H1 (cell line): ENCODE data around the gene ENTPD1. TPM values are rescaled to one million over a fixed set of nuclear protein-coding genes. Genes with fewer than 3 reads are reported as not detected.

Source experiments
- CTCF ChIA-PET: fragments of 300-600 bp; sonication (Branson Sonifier 250); formaldehyde crosslinking; loops from one replicate; lab custom pipeline; 2021; ENCODE audit not compliant: partially characterized antibody; lab: Charles Lee
- POLR2A ChIA-PET: fragments of 300-600 bp; sonication (Branson Sonifier 250); formaldehyde crosslinking; loops from one replicate; lab custom pipeline; 2021; ENCODE audit warnings: inconsistent platforms; ENCODE audit not compliant: partially characterized antibody; lab: Charles Lee
- DNase-seq, 2 experiments: peaks; one replicate each; pipeline versions ENCODE4 v3.0.0 to v3.0.0-alpha.2; 2010 to 2022; ENCODE audit warnings: low spot score in 2 of 2, low read depth in 1 of 2, mixed read lengths in 1 of 2
- FAIRE-seq: peaks from 2 replicates; lab custom pipeline; 2011; peaks lifted over from hg19 to GRCh38; lab: Jason Lieb, UNC
- H2AFZ ChIP-seq: 2 replicates; pipeline ENCODE4 v1.8.1; 2012; ENCODE audit warnings: low read length, inconsistent platforms
- H2AK5ac ChIP-seq: 2 replicates; pipeline ENCODE4 v1.6.1; 2013; ENCODE audit warnings: low read depth, low read length
- H2BK120ac ChIP-seq: replicated peaks from 2 replicates; pipeline ENCODE3; 2013; ENCODE audit warnings: low read depth, low read length, inconsistent platforms
- H2BK12ac ChIP-seq: 2 replicates; pipeline ENCODE4 v1.6.1; 2013; ENCODE audit warnings: low read depth, low read length
- H2BK15ac ChIP-seq: 2 replicates; pipeline ENCODE4 v1.6.1; 2013; ENCODE audit warnings: low read length
- H2BK20ac ChIP-seq: 2 replicates; pipeline ENCODE4 v1.6.1; 2013; ENCODE audit warnings: low read length
- H2BK5ac ChIP-seq: 2 replicates; pipeline ENCODE4 v1.6.1; 2013; ENCODE audit warnings: low read depth, low read length
- H3K14ac ChIP-seq: 2 replicates; pipeline ENCODE4 v1.6.1; 2013; ENCODE audit warnings: inconsistent platforms; ENCODE audit not compliant: insufficient read length
- H3K18ac ChIP-seq: 2 replicates; pipeline ENCODE4 v1.6.1; 2013; ENCODE audit warnings: low read length; ENCODE audit errors: extremely low read depth
- H3K23ac ChIP-seq: 2 replicates; pipeline ENCODE4 v1.6.1; 2013; ENCODE audit warnings: inconsistent platforms; ENCODE audit not compliant: insufficient read length
- H3K23me2 ChIP-seq: 2 replicates; pipeline ENCODE4 v1.6.1; 2013; ENCODE audit warnings: low read depth, low read length
- H3K27ac ChIP-seq: 2 replicates; pipeline ENCODE4 v1.6.1; 2011; ENCODE audit warnings: low read depth, low read length, inconsistent platforms
- H3K27me3 ChIP-seq, 4 experiments: replicated peaks in 1 of 4; 1 replicate in 1 of 4; 2 replicates in 3 of 4; pipeline versions ENCODE4 v1.6.1 to v1.8.1; 2011 to 2013; ENCODE audit warnings: low read length in 3 of 4, mild to moderate bottlenecking in 3 of 4, inconsistent platforms in 2 of 4, mixed read lengths in 2 of 4, moderate library complexity in 1 of 4; ENCODE audit not compliant: control insufficient read depth in 3 of 4, insufficient read depth in 3 of 4; ENCODE audit errors: extremely low read depth in 1 of 4
- H3K36me3 ChIP-seq, 4 experiments: 2 replicates each; pipeline versions ENCODE4 v1.6.1 to v1.8.1; 2011 to 2013; ENCODE audit warnings: mild to moderate bottlenecking in 4 of 4, low read length in 3 of 4, moderate library complexity in 2 of 4, control low read depth in 1 of 4, inconsistent platforms in 1 of 4; ENCODE audit not compliant: insufficient read depth in 4 of 4, control insufficient read depth in 2 of 4
- H3K4ac ChIP-seq: replicated peaks from 2 replicates; pipeline ENCODE3; 2013; ENCODE audit warnings: low read length, low read depth, mixed read lengths, inconsistent platforms; ENCODE audit not compliant: insufficient read length
- H3K4me1 ChIP-seq, 4 experiments: replicated peaks in 1 of 4; 1 replicate in 1 of 4; 2 replicates in 3 of 4; pipeline versions ENCODE4 v1.6.1 to v1.8.1; 2011 to 2013; ENCODE audit warnings: low read length in 3 of 4, inconsistent platforms in 2 of 4, mixed read lengths in 1 of 4; ENCODE audit not compliant: insufficient read depth in 4 of 4, control insufficient read depth in 3 of 4
- H3K4me2 ChIP-seq, 2 experiments: 2 replicates each; pipeline versions ENCODE4 v1.6.1 to v1.8.1; 2011 to 2013; ENCODE audit warnings: low read depth in 2 of 2, low read length in 2 of 2, control low read depth in 1 of 2, inconsistent platforms in 1 of 2, mild to moderate bottlenecking in 1 of 2; ENCODE audit not compliant: insufficient read depth in 1 of 2
- H3K4me3 ChIP-seq, 4 experiments: fragments of 200-600, 300-600 bp in 1 of 4; sonication (generic), shearing (Covaris generic), sonication (Bioruptor Twin) in 1 of 4; 2 replicates each; pipeline versions ENCODE4 v1.5.1 to v1.8.1; 2011 to 2016; ENCODE audit warnings: low read length in 4 of 4, low read depth in 3 of 4, control low read depth in 2 of 4, inconsistent platforms in 2 of 4, mild to moderate bottlenecking in 2 of 4, mixed read lengths in 1 of 4, moderate library complexity in 1 of 4; ENCODE audit not compliant: insufficient read depth in 2 of 4; ENCODE audit errors: extremely low read depth in 1 of 4
- H3K56ac ChIP-seq: replicated peaks from 2 replicates; pipeline ENCODE3; 2013; ENCODE audit warnings: low read depth, mild to moderate bottlenecking, mixed read lengths, low read length, inconsistent platforms; ENCODE audit not compliant: insufficient read length
- H3K79me1 ChIP-seq: 2 replicates; pipeline ENCODE4 v1.6.1; 2013; ENCODE audit warnings: low read depth, low read length, control low read depth
- H3K79me2 ChIP-seq, 2 experiments: 2 replicates each; pipeline versions ENCODE4 v1.6.1 to v1.8.1; 2012 to 2013; ENCODE audit warnings: low read length in 2 of 2, mild to moderate bottlenecking in 2 of 2, inconsistent platforms in 1 of 2; ENCODE audit not compliant: insufficient read depth in 2 of 2, control insufficient read depth in 1 of 2
- H3K9ac ChIP-seq, 4 experiments: replicated peaks in 1 of 4; 1 replicate in 1 of 4; 2 replicates in 3 of 4; pipeline versions ENCODE4 v1.6.1 to v1.8.1; 2011 to 2013; ENCODE audit warnings: low read depth in 3 of 4, low read length in 3 of 4, control low read depth in 2 of 4, mild to moderate bottlenecking in 2 of 4, moderate library complexity in 2 of 4, inconsistent platforms in 1 of 4; ENCODE audit errors: extremely low read depth in 1 of 4
- H3K9me3 ChIP-seq, 2 experiments: 2 replicates each; pipeline versions ENCODE4 v1.6.1 to v1.8.1; 2012 to 2013; ENCODE audit warnings: mild to moderate bottlenecking in 2 of 2, moderate library complexity in 2 of 2, control low read depth in 1 of 2, inconsistent platforms in 1 of 2, low read depth in 1 of 2, low read length in 1 of 2, mixed read lengths in 1 of 2; ENCODE audit not compliant: insufficient read depth in 2 of 2
- H4K20me1 ChIP-seq, 2 experiments: replicated peaks in 1 of 2; 2 replicates each; pipeline versions ENCODE3 to v1.8.1; 2011 to 2013; ENCODE audit warnings: inconsistent platforms in 2 of 2, low read length in 2 of 2, mild to moderate bottlenecking in 1 of 2; ENCODE audit not compliant: insufficient read depth in 2 of 2, control insufficient read depth in 1 of 2
- H4K5ac ChIP-seq: 2 replicates; pipeline ENCODE4 v1.6.1; 2013; ENCODE audit warnings: low read length, low read depth, mixed read lengths, inconsistent platforms; ENCODE audit not compliant: insufficient read length
- H4K8ac ChIP-seq: 2 replicates; pipeline ENCODE4 v1.8.0; 2013; ENCODE audit warnings: mild to moderate bottlenecking, moderate library complexity, low read length, inconsistent platforms; ENCODE audit not compliant: insufficient read depth; ENCODE audit errors: extremely low read depth
- H4K91ac ChIP-seq: replicated peaks from 2 replicates; pipeline ENCODE3; 2013; ENCODE audit warnings: low read length, mixed read lengths, inconsistent platforms; ENCODE audit not compliant: insufficient read length
- BACH1 ChIP-seq: IDR thresholded peaks from 2 replicates; pipeline ENCODE4 v1.6.1; 2012; ENCODE audit warnings: low read length, improper control_type of control experiment
- EGR1 ChIP-seq: IDR thresholded peaks from 2 replicates; pipeline ENCODE4 v1.6.1; 2011; ENCODE audit warnings: low read depth, low read length, borderline replicate concordance
- EZH2 ChIP-seq: fragments of 200-600 bp; sonication (generic); IDR thresholded peaks from 2 replicates; pipeline ENCODE4 v1.7.1; 2012; ENCODE audit warnings: low read depth, mild to moderate bottlenecking, moderate library complexity, low read length, inconsistent platforms; ENCODE audit not compliant: severe bottlenecking
- POLR2AphosphoS5 ChIP-seq: IDR thresholded peaks from 2 replicates; pipeline ENCODE4 v1.6.1; 2011; ENCODE audit warnings: low read depth, low read length
- RNF2 ChIP-seq: fragments of 200-900, 300-1000 bp; sonication (generic); IDR thresholded peaks from 2 replicates; pipeline ENCODE4 v1.7.1; 2016; ENCODE audit warnings: borderline replicate concordance, low read depth, mild to moderate bottlenecking, antibody characterized with exemption, low read length; ENCODE audit not compliant: poor library complexity, severe bottlenecking; ENCODE audit errors: missing control alignments
- SIX5 ChIP-seq: IDR thresholded peaks from 2 replicates; pipeline ENCODE4 v1.6.1; 2011; ENCODE audit warnings: mild to moderate bottlenecking, low read depth, low read length
- TAF7 ChIP-seq: optimal IDR thresholded peaks from 2 replicates; pipeline ENCODE3; 2011; ENCODE audit warnings: low read depth, mild to moderate bottlenecking, inconsistent platforms, low read length, moderate library complexity, borderline replicate concordance
- USF2 ChIP-seq: IDR thresholded peaks from 2 replicates; pipeline ENCODE4 v1.6.1; 2011; ENCODE audit warnings: low read length, improper control_type of control experiment
- YY1 ChIP-seq: IDR thresholded peaks from 2 replicates; pipeline ENCODE4 v1.6.1; 2011; ENCODE audit warnings: low read depth, mild to moderate bottlenecking, low read length
- WGBS, 2 experiments: shearing (Covaris generic) in 1 of 2; methylation state at CpG; one replicate each; pipeline versions ENCODE4 v1.1.6 to v1.1.7; 2013 to 2015; ENCODE audit warnings: low lambda C conversion rate in 2 of 2, mixed read lengths in 2 of 2, inconsistent platforms in 1 of 2, low coverage in 1 of 2, missing lambda C conversion rate in 1 of 2; ENCODE audit not compliant: insufficient replicate concordance in 2 of 2, insufficient coverage in 1 of 2, insufficient read length in 1 of 2; ENCODE audit errors: extremely low coverage in 1 of 2, missing lambda C conversion rate in 1 of 2; 5-methylcytosine and 5-hydroxymethylcytosine counted together
- polyA plus RNA-seq, 7 experiments: library from polyadenylated mRNA; depleted of rRNA in 3 of 7; stranded (reverse) in 5 of 7; unstranded in 2 of 7; fragments of >200 nt in 5 of 7; fragments of 200-250 nt in 2 of 7; gene quantifications; 1 replicate in 5 of 7; 2 replicates in 1 of 7; 4 replicates in 1 of 7; pipeline versions ENCODE4 v1.2.1 to v1.2.3, GENCODE V29; 2011 to 2013; ENCODE audit warnings: missing spikeins in 2 of 7, mixed read lengths in 2 of 7
- total RNA-seq: library from RNA; stranded (reverse); fragmentation: NEBNext Ultra II Directional; extraction: Animal tissue kit (Norgen Biotek cat#: 25700); gene quantifications from 2 replicates; pipeline ENCODE4 v1.2.1, GENCODE V29; 2021

ENTPD1 gene
- total and polyA plus RNA-seq, 2 of the 8 experiments (the other 6 are each of a cell fraction or from before 2014, with no cell fraction given), result 2.2 to 2.5 TPM

GRCh38 chr10:95907456-95908253 lies 151.7 kb downstream of the ENTPD1 start, which contains the start of gene CC2D2B:
Gene CC2D2B (plus strand): TSS chr10:95907975. CDS start chr10:95911324, 3,349 bp downstream.
- Histone ChIP-seq H3K27me3 (no peaks in the 10 kb centered on the region), H2BK120ac (no peak within 1 kb of the TSS), H3K4me2 (peak within 1 kb of the TSS; percentile 70 to 87), H3K4me1 (no peaks in the 10 kb centered on the region), H3K14ac (no peak within 1 kb of the TSS), H4K5ac (peak within 1 kb of the TSS; percentile 81), H3K18ac (peak within 1 kb of the TSS; percentile 93), H4K20me1 (peaks cover 0 to under 1% of the 10 kb centered on the region in 2 experiments), H3K79me1 (no peaks in the 10 kb centered on the region), H3K36me3 (peaks cover 2 to 12% (median 2%) of the 10 kb centered on the region in 4 experiments; a peak in 4 of 8 replicates), H2BK15ac (peak within 1 kb of the TSS; percentile 98; the same call in 1 of the 2 replicates), H3K4ac (no peak within 1 kb of the TSS), H3K9ac (peak within 1 kb of the TSS in 3 of 4 experiments; percentile 31 to 51 (median 42); a peak in 5 of 7 replicates), H2BK12ac (peak within 1 kb of the TSS; percentile 94; the same call in 1 of the 2 replicates), H3K23ac (no peak within 1 kb of the TSS), H2AK5ac (no peak within 1 kb of the TSS), H2AFZ (peak within 1 kb of the TSS; percentile 99), H3K23me2 (peaks cover 8% of the 10 kb centered on the region; the same call in 1 of the 2 replicates), H3K27ac (no peak within 1 kb of the TSS), H3K56ac (peak within 1 kb of the TSS; percentile 62), H3K9me3 (no peaks in the 10 kb centered on the region), H2BK5ac (peak within 1 kb of the TSS; percentile 95), H4K8ac (peak within 1 kb of the TSS; percentile 96), H4K91ac (peak within 1 kb of the TSS; percentile 50), H3K4me3 (peak within 1 kb of the TSS; percentile 73 to 82 (median 76)), H2BK20ac (no peak within 1 kb of the TSS), H3K79me2 (no peaks in the 10 kb centered on the region)
- WGBS, 2 experiments, result 1% methylated on average over 58 of the region's 69 CpGs; no CpG with 5 or more reads in 1 of the 2 experiments
- POLR2A ChIA-PET, result interaction anchor here (0.9 to 1.6 kb wide), 5 partner anchors 15 to 263 kb away, joined by 3 to 6 read pairs (median 3); partner anchors contain the start of gene ZNF518A
- DNase-seq, result peak; percentile 69 to 91
- CTCF ChIA-PET, result interaction anchor here (0.8 to 1.7 kb wide), 6 partner anchors 65 to 666 kb away, joined by 3 to 6 read pairs (median 4); partner anchors contain the start of gene TCTN3
- FAIRE-seq, result no peak
- peak; percentile 11; the same call in 1 of the 2 replicates for TF ChIP-seq POLR2AphosphoS5
- TF ChIP-seq YY1, result no peak
- no peak for TF ChIP-seq EGR1
- no peak for TF ChIP-seq EZH2
- TF ChIP-seq SIX5, result peak; percentile 73
- TF ChIP-seq TAF7, result no peak
- no peak for TF ChIP-seq USF2
- TF ChIP-seq RNF2, result no peak
- no peak for TF ChIP-seq BACH1
